ENCODE data around the gene DAPK1. TPM values are rescaled to one million over a fixed set of nuclear protein-coding genes. Genes with fewer than 3 reads are reported as not detected.

The DAPK1 gene
- total RNA-seq, 1 experiment from 2014 or later: 133 TPM

DNA sequence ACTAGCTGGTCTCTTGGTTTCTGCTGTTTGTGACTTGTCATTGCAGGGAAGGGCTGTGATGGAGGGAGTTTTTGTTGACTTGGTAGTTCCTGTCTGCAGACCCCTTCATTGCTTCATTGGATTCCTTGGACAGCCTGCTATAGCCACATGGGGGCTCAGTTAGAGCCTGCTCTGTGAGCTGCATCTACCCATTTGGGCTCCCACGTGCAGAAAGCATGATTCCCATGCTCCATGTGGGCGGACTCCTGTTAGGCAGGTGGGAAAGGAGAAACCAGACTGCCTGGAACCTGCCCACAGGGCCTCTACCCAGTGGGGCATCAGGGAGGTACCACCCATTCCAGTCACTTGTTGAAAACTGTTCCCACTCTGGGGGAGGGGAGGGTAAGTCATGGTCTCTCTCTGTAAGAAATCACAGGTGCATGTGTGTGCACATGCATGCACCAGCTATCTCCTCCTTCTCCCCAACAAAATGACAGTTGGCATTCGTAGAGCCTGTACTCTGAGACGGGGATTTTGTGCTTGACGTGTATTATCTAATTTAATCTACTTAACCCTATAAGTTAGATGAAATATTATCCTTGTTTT, 61.0 kb downstream of the DAPK1 start:
- no peaks in the 10 kb centered on the region for H3K9me3 Mint-ChIP-seq (ENCODE audit: low read depth, unreplicated experiment)
- TF ChIP-seq, protein P1, sequence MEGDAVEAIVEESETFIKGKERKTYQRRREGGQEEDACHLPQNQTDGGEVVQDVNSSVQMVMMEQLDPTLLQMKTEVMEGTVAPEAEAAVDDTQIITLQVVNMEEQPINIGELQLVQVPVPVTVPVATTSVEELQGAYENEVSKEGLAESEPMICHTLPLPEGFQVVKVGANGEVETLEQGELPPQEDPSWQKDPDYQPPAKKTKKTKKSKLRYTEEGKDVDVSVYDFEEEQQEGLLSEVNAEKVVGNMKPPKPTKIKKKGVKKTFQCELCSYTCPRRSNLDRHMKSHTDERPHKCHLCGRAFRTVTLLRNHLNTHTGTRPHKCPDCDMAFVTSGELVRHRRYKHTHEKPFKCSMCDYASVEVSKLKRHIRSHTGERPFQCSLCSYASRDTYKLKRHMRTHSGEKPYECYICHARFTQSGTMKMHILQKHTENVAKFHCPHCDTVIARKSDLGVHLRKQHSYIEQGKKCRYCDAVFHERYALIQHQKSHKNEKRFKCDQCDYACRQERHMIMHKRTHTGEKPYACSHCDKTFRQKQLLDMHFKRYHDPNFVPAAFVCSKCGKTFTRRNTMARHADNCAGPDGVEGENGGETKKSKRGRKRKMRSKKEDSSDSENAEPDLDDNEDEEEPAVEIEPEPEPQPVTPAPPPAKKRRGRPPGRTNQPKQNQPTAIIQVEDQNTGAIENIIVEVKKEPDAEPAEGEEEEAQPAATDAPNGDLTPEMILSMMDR (IDR thresholded peaks at IDR 0.05; ENCODE audit: unreplicated experiment): no peak
- CTCF ChIA-PET: no interaction called here
- DNase-seq: no peak
- no peaks in the 10 kb centered on the region for H3K27me3 Mint-ChIP-seq (ENCODE audit: unreplicated experiment)
- no TSS peak for BruUV-seq (replicated peaks)
- H3K27ac Mint-ChIP-seq (ENCODE audit: unreplicated experiment): no peak overlapping the region
- peaks cover 24% of the 10 kb centered on the region for H3K36me3 Mint-ChIP-seq (ENCODE audit: insufficient read depth, unreplicated experiment)
- peaks cover 44% of the 10 kb centered on the region for H3K4me1 Mint-ChIP-seq (ENCODE audit: low read depth, unreplicated experiment)
- intact Hi-C loops (cut with micrococcal nuclease; ENCODE audit: unreplicated experiment): no loop called here
- H3K4me3 Mint-ChIP-seq (ENCODE audit: low read depth, unreplicated experiment): no peak overlapping the region

DNA sequence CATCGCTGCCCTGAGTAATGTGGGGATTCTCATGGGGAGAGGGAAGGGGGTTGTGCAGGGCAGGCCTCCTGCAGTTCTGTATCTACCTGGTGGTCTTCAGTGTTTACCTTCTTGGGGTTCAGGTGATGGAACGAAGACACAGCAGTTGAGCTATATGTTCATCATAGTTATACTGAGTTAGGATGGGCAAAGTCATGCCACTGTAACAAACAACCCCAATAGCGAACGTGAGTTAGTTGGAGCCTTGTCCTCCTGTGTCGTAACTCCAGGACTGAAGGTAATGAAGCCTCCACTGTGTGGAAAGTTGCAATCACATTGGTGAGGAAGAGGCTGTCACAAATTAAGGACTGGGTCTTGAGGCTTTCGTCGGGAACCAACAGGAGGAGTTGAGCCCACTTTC, 64.4 kb downstream of the DAPK1 start:
- DNase-seq: no peak
- Mint-ChIP-seq H3K4me1 (ENCODE audit: low read depth, unreplicated experiment) (peaks cover 62% of the 10 kb centered on the region), H3K9me3 (ENCODE audit: low read depth, unreplicated experiment) (peaks cover 4% of the 10 kb centered on the region), H3K36me3 (ENCODE audit: insufficient read depth, unreplicated experiment) (peaks cover 40% of the 10 kb centered on the region), H3K27ac (ENCODE audit: unreplicated experiment) (no peak overlapping the region), H3K27me3 (ENCODE audit: unreplicated experiment) (no peaks in the 10 kb centered on the region), H3K4me3 (ENCODE audit: low read depth, unreplicated experiment) (no peak overlapping the region)
- CTCF ChIA-PET: no interaction called here
- TF ChIP-seq, protein P1 (IDR thresholded peaks at IDR 0.05; ENCODE audit: unreplicated experiment): no peak
- BruUV-seq (replicated peaks): no TSS peak
- intact Hi-C loops (cut with micrococcal nuclease; ENCODE audit: unreplicated experiment): no loop called here

DNA sequence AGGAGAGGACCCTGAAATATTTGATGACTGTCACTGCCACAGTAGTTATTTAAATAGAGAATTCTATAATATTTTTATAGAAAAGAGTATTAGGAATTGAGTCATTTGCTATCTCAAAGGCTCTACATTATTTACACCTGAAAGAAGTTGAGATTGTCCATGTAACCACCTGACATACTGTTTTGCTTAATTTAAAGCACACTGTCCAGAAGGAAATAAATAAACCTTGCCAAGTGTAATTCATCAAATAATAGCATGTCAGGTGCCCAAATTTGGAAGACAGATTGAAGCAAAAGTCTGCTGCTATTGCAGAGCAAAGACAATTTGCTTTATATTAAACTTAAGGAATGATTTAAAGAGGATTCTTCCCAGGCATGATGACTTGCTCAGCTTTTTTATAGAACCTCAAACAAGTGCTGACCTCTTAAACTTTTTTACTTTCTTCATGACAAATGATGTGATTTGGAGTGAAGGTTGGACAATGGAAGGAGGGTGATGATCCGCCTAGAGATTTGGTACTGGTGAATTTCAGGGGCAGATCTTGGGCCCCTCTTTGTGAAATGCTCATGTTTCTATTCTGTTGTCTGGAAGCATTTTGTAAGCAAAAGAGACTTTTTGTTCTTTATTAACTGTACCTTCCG, 65.0 kb downstream of the DAPK1 start:
- intact Hi-C loops (cut with micrococcal nuclease; ENCODE audit: unreplicated experiment): no loop called here
- peaks cover 40% of the 10 kb centered on the region for H3K36me3 Mint-ChIP-seq (ENCODE audit: insufficient read depth, unreplicated experiment)
- TF ChIP-seq, protein P1 (IDR thresholded peaks at IDR 0.05; ENCODE audit: unreplicated experiment): no peak
- no peak overlapping the region for H3K4me3 Mint-ChIP-seq (ENCODE audit: low read depth, unreplicated experiment)
- H3K9me3 Mint-ChIP-seq (ENCODE audit: low read depth, unreplicated experiment): peaks cover 4% of the 10 kb centered on the region
- H3K4me1 Mint-ChIP-seq (ENCODE audit: low read depth, unreplicated experiment): peaks cover 62% of the 10 kb centered on the region
- no peak for DNase-seq
- no TSS peak for BruUV-seq (replicated peaks)
- CTCF ChIA-PET: no interaction called here
- no peaks in the 10 kb centered on the region for H3K27me3 Mint-ChIP-seq (ENCODE audit: unreplicated experiment)
- H3K27ac Mint-ChIP-seq (ENCODE audit: unreplicated experiment): no peak overlapping the region

DNA sequence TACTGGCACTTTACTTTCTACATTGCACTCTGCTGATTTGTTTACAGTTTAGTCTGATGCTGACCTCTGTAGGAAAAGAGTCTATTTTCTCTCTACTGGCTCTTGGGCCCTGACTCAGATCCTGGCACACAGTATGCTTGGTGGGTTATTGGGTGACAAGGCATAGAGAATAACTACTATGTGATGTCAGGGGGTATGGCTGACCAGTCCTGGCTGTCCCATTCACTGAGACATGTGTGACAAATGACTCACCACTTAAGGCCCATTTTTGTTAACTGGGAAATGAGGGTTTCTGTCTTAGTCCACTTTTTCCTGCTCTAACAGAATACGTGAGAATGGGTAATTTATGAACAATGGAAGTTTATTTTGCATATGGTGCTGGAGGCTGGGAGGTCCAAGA, 66.4 kb downstream of the DAPK1 start:
- TF ChIP-seq, protein P1 (IDR thresholded peaks at IDR 0.05; ENCODE audit: unreplicated experiment): no peak
- CTCF ChIA-PET: no interaction called here
- BruUV-seq (replicated peaks): no TSS peak
- Mint-ChIP-seq H3K27ac (ENCODE audit: unreplicated experiment) (peak overlapping the region; percentile 80), H3K4me3 (ENCODE audit: low read depth, unreplicated experiment) (peak overlapping the region; percentile 24), H3K27me3 (ENCODE audit: unreplicated experiment) (no peaks in the 10 kb centered on the region), H3K9me3 (ENCODE audit: low read depth, unreplicated experiment) (peaks cover 4% of the 10 kb centered on the region), H3K36me3 (ENCODE audit: insufficient read depth, unreplicated experiment) (peaks cover 40% of the 10 kb centered on the region), H3K4me1 (ENCODE audit: low read depth, unreplicated experiment) (peaks cover 67% of the 10 kb centered on the region)
- intact Hi-C loops (cut with micrococcal nuclease; ENCODE audit: unreplicated experiment): no loop called here
- peak; percentile 42 for DNase-seq

Measured in Calu3 (cell line).